ENCODE data around the gene WFDC1. TPM values are rescaled to one million over a fixed set of nuclear protein-coding genes. Genes with fewer than 3 reads are reported as not detected.

The WFDC1 gene
- total and polyA plus RNA-seq, 2 of the 4 experiments (the other 2 are of a cell fraction): 4.7 to 6.8 TPM

GRCh38 chr16:84278968-84279367, 15.7 kb upstream of the WFDC1 start:
- ChIA-PET POLR2A (ENCODE audit: unreplicated experiment) (no interaction called here), CTCF (interaction anchor here (0.6 to 2.3 kb wide), 3 partner anchors 29 to 50 kb away, joined by 3 to 8 read pairs (median 5); no protein-coding TSS in a partner anchor)

More at GRCh38 chr16:84278968-84279367, 15.7 kb upstream of the WFDC1 start:
- H3K79me1 ChIP-seq (ENCODE audit: low read depth in 1 of 2, low read length in 2 of 2): no peaks in the 10 kb centered on the region
- H3K9me3 ChIP-seq (ENCODE audit: control insufficient read depth, insufficient read depth, low read length): no peaks in the 10 kb centered on the region
- H2AFZ ChIP-seq (replicated peaks; ENCODE audit: low read length, poor library complexity): no peak overlapping the region
- H3K4me2 ChIP-seq (ENCODE audit: low read depth, low read length): no peak overlapping the region
- no peak overlapping the region for H2AK9ac ChIP-seq (replicated peaks; ENCODE audit: low read depth, low read length, poor library complexity)
- TF ChIP-seq CTCF (conservative IDR thresholded peaks at IDR 0.05; ENCODE audit: low read depth, low read length) (no peak), MAZ (IDR thresholded peaks at IDR 0.05; ENCODE audit: borderline replicate concordance, low read depth, low read length) (no peak), SMC3 (IDR thresholded peaks at IDR 0.05; ENCODE audit: low read depth, low read length) (no peak)
- no peak overlapping the region for H2BK20ac ChIP-seq (ENCODE audit: low read depth, low read length)
- intact Hi-C loops (cut with micrococcal nuclease) (no loop called here), in situ Hi-C loops (cut with MboI; ENCODE audit: low sequenced_read_pairs) (loop anchor here (25.0 kb wide), 2 partner anchors 358 to 433 kb away; partner anchors contain the start of gene KLHL36), dilution Hi-C loops (cut with HindIII; ENCODE audit: low sequenced_read_pairs, unreplicated experiment) (no loop called here)
- H2BK5ac ChIP-seq (ENCODE audit: low read depth, low read length, poor library complexity, severe bottlenecking): no peak overlapping the region
- peaks cover 5% of the 10 kb centered on the region; the same call in 1 of the 2 replicates for H3K4me1 ChIP-seq (ENCODE audit: control insufficient read depth, insufficient read depth, low read length)
- no TSS peak for BruUV-seq (replicated peaks)
- no peak overlapping the region for H2BK15ac ChIP-seq (ENCODE audit: low read depth, low read length)
- H2BK120ac ChIP-seq (ENCODE audit: low read depth, low read length): peak overlapping the region; percentile 52; the same call in 1 of the 2 replicates
- no peak overlapping the region; the same call in 1 of the 2 replicates for H3K18ac ChIP-seq (ENCODE audit: low read depth, low read length)
- H4K91ac ChIP-seq (ENCODE audit: insufficient read depth, low read depth, low read length): no peak overlapping the region
- no peak overlapping the region for H3K14ac ChIP-seq (replicated peaks; ENCODE audit: low read depth, low read length)
- DNase-seq (no peak), ATAC-seq (ENCODE audit: low read depth) (no peak)
- peak overlapping the region; percentile 12; the same call in 1 of the 2 replicates for H3K4ac ChIP-seq (ENCODE audit: low read depth, low read length)
- H3K9me1 ChIP-seq (ENCODE audit: insufficient read depth, low read length): no peaks in the 10 kb centered on the region
- no peak overlapping the region for H3K27ac ChIP-seq (ENCODE audit: insufficient read depth, low read length)
- H2AK5ac ChIP-seq (ENCODE audit: low read depth, low read length): peak overlapping the region; percentile 11
- H4K5ac ChIP-seq (ENCODE audit: low read depth, low read length): 0 out of 2 replicates have a peak overlapping the region, but pooled peaks have one; percentile 1
- no peak overlapping the region for H3K56ac ChIP-seq (ENCODE audit: extremely low read depth, insufficient read depth, low read length)
- no peak overlapping the region for H3K4me3 ChIP-seq (ENCODE audit: insufficient read depth, low read depth, low read length)
- no peaks in the 10 kb centered on the region for H3K36me3 ChIP-seq (ENCODE audit: control insufficient read depth, insufficient read depth, low read length)
- peaks cover 12% of the 10 kb centered on the region for H3K27me3 ChIP-seq (ENCODE audit: control insufficient read depth, insufficient read depth, low read length)
- no peak overlapping the region for H3K23ac ChIP-seq (ENCODE audit: low read depth, low read length)
- no peak overlapping the region for H3K9ac ChIP-seq (ENCODE audit: low read depth, low read length)
- no peaks in the 10 kb centered on the region for H4K20me1 ChIP-seq (ENCODE audit: insufficient read depth, low read length)
- peak overlapping the region in 1 of 2 experiments; percentile 25; a peak in 2 of 4 replicates for H4K8ac ChIP-seq (ENCODE audit: low read depth in 2 of 2, low read length in 2 of 2)
- 60% methylated on average over 1 of the region's 6 CpGs; no CpG with 5 or more reads in 1 of the 2 experiments for WGBS, 2 experiments (ENCODE audit: extremely low coverage in 2 of 2, insufficient read length in 1 of 2)

Data from IMR-90 (cell line).